NAMALWA (cell line): ENCODE data around the gene PSMA8.
"Not testable (repeated sequence)": the region's sequence is repeated elsewhere in the genome, so short reads cannot be mapped to it uniquely, and the experiment has no call there.

ENCODE experiments used
- DNase-seq: peaks from one replicate; pipeline ENCODE4 v3.0.0-alpha.2; 2015; ENCODE audit warnings: low spot score

PSMA8 gene

GRCh38 chr18:26176134-26176533 is 42.5 kb downstream of the PSMA8 start:
- peak; percentile 24 for DNase-seq

DNA sequence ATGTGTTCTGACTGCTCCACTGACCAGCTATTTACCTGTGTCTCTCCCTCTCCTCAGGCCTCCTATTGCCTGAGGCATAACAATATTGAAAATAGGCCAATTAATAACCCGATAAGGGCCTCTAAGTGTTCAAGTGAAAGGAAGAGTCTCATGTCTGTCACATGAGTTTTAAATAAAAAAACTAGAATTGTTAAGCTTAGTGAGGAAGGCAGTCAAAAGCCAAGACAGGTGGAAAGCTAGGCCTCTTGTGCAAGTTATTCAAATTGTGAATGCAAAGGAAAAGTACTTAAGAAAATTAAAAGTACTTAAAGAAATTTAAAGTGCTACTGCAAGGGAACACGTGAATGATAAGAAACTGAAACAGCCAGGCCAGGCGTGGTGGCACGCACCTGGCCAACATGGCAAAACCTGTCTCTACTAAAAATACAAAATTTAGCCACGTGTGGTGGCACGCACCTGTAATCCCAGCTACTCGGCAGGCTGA is 47.7 kb downstream of the PSMA8 start:
- peak; percentile 73 for DNase-seq

- peak; percentile 21 for DNase-seq
These were observed 49.9 kb downstream of the PSMA8 start for GRCh38 chr18:26183395-26184112.

DNA sequence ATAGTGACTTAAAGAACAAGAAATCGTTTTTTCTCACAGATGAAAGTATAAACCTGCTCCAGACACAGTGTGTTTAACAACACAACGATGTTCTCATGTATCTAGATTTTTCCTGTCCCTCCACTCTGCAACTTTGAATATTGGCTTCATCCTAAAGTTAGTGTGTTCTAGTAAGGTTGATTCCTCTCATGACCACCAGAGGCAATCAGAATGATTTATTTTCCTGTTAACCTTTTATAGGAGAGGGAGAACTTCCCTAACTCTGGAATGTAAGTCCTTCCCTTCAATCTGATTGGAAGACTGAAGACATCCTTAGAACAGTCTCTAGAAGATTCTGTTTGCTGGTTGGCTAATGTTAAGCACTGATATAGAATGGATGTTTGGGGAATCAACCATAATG is 51.6 kb downstream of the PSMA8 start:
- DNase-seq, result peak; percentile 36

DNA sequence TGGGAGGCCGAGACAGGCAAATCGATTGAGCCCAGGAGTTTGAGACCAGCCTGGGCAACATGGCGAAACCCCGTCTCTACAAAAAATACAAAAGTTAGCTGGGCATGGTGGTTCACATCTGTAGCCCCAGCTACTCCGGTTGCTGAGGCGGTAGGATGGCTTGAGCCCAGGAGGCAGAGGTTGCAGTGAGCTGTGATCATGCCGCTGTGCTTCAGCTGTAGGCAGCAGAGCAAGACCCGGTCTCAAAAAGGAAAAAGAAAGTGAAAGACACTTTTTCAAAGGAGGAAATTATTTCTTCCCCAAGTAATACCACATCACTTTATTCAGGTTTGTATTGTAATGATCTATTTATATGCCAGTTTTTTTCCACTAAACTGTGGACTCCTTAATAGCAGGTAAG is 56.8 kb downstream of the PSMA8 start:
- DNase-seq, result peak; percentile 93

GRCh38 chr18:26192233-26192632 is 58.6 kb downstream of the PSMA8 start:
- DNase-seq, result peak; percentile 38

DNA sequence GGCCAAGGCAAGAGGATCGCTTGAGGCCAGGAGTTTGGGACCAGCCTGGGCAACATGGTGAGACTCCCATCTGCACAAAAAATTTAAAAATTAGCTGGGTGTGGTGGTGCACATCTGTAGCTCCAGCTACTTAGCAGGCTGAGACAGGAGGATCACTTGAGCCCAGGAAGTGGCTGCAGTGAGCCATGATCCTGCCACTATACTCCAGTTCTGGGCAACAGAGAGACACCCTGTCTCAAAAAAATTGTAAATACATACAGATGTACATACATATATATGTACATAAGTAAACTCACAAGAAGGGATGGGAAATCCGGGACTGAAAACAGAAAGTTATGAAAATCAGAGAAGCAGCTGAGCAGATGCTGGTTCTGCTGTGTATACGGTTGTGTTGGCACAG is 62.9 kb downstream of the PSMA8 start:
- DNase-seq, result no peak

DNA sequence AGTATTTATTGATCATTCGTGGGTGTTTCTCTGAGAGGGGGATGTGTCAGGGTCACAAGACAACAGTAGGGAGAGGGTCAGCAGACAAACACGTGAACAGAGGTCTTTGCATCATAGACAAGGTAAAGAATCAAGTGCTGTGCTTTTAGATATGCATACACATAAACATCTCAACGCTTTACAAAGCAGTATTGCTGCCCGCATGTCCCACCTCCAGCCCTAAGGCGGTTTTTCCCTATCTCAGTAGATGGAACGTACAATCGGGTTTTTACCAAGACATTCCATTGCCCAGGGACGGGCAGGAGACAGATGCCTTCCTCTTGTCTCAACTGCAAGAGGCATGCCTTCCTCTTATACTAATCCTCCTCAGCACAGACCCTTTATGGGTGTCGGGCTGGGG is 68.3 kb downstream of the PSMA8 start:
- not testable (repeated sequence) for DNase-seq

DNA sequence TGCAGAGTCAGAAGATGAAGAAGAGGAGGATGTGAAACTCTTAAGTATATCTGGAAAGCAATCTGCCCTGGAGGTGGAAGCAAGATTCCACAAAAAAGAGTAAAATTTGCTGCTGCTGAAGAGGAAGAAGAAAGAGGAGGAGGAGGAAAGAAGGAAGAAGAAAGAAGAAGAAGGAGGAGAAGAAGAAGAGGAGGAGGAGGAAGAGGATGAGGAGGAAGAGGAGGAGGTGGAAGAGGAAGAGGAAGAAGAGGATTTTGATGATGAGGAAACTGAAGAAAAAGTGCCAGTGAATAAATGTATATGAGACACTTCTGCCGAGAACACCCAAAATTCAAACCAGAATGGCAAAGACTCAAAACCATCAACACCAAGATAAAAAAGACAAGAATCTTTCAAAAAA is 71.6 kb downstream of the PSMA8 start:
- DNase-seq, result no peak

DNA sequence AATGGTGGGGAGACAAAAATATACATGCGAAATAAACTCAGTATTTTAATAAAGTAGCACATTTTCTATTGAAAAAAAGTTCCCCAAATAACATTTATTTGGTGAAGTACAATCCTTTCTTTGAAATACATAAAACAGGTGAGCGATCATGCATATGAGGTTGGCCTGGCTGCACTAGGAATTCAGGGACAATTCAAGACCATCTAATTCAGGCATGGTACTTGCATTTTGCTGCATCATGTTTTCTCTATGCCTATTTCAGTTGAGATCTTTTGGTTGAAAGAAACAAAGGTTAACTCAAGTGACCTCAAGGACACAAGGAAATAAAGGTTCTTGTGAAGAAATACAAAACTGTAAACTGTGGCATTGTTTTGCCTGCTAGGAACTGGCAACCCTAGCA is 72.8 kb downstream of the PSMA8 start:
- no peak for DNase-seq

GRCh38 chr18:26207937-26208336 is 74.3 kb downstream of the PSMA8 start:
- DNase-seq, result no peak

DNA sequence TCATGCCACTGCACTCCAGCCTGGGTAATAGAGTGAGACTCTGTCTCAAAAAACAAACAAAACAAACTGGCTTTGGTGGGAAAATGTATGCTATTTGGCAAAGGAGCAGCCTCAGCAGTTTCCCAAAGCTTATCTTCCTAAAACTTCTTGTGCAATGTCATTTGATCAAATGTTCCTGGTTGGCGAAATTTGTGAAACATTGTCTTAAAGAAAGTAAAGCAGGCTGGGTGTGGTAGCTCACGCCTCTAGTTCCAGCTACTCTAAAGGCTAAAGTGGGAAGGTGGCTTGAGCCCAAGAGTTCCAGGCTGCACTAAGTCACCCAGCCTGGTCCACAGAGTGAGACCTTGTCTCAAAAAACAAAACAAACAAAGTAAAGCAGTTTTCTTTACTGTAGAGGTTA is 75.3 kb downstream of the PSMA8 start:
- DNase-seq, result no peak

DNA sequence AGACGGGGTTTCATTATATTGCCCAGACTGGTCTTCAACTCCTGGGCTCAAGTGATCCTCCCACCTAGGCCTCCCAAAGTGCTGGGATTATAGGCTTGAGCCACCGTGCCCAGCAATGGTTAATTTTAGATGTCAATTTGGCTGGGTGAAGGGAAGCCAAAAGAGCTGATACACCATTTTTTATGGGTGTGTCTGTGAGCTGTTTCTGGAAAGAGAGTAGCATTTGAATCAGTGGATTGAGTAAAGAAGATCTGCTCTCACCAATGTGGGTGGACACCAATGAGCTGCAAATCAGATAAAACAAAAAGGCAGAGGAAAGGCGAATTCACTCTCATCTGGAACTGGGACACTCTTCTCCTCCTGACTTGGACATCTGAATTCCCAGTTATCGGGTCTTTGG is 76.5 kb downstream of the PSMA8 start:
- no peak for DNase-seq

GRCh38 chr18:26215247-26215970 is 81.7 kb downstream of the PSMA8 start:
- peak; percentile 57 for DNase-seq

DNA sequence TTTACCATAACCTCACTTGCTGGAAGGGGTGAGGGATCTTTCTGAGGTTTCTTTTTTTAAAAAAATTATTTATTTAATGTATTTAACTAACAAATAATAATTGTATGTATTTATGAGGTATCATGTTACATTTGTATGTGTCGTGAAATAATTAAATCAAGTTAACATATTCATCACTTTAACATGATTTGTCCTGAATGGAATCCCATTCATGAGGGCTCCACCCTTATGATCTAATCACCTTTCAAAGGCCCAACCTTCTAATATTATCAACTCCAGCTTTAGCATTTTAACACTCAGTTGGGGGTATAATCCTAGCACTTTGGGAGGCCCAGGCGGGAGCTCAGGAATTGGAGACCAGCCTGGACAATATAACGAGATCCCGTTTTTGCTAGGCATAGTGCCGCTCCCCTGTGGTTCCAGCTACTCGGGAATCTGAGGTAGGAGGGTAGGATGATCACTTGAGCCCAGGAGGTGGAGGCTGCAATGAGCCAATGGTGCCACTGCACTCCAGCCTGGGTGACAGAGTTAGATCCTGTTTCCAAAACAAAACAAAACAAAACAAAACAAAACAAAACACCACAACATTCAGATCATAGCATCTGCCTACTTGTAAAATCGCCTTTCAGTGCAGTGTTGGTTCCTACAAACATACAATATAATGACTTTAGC is 91.5 kb downstream of the PSMA8 start:
- DNase-seq, result peak; percentile 54

DNA sequence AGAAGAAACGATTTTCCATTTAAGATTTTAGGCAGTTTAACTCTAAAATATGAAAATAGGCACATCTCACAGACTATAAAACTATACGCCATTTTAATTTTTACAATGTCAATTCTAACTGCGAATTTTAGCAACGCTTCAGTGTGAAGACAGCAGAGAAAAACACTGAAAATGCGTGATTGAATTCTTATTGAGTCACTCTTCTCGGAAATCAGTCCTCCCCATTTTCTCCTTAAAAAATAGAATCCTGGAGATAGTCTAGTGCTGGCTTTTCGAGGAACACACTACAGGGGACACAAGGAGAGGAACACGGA is 92.2 kb downstream of the PSMA8 start:
- no peak for DNase-seq

DNA sequence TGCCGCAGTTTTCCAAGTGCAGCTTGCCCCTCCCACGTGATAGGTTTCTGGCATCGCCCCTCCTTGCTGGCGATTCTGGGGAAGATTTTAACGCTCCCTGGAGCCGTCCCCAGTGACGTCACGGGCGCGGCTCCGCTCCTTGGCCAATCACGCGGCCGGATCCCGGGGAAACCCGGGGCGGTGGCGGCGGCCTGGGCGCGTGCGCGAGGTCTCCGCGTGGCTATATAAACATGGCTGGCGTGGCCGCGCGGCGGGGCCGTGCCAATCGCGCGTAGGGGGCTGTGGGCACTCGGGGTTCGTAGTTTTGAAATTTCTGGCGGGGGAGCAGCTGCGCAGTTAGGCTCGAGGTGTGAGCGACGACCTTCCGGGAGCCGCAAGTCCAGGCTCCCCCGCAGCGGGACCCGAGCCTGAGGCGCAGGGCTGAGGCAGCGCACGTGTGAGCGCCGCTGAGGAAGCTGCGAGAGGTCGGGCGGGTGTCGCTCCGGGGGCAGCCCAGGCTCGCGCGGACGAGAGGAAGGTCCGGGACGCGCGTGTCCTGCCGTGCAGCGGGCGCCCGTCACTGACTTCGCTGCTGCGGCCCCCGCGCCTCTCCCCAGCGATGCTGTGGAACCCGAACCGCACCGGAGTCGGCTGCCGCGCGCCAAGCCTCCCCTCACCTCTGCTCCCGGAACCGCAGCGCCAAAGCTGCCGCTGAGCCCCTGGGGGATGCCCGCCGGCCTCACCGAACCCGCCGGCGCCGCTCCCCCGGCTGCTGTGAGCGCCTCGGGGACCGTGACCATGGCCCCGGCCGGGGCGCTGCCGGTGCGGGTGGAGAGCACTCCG is 92.8 kb downstream of the PSMA8 start, which contains the start of gene TAF4B:
Gene TAF4B (plus strand): TSS at position 217 of the 822 bp plus-strand sequence. CDS start 489 bp downstream, at position 706.
- DNase-seq, result peak; percentile 95

- peak; percentile 38 for DNase-seq
These were observed 93.5 kb downstream of the PSMA8 start for GRCh38 chr18:26227051-26227670.

DNA sequence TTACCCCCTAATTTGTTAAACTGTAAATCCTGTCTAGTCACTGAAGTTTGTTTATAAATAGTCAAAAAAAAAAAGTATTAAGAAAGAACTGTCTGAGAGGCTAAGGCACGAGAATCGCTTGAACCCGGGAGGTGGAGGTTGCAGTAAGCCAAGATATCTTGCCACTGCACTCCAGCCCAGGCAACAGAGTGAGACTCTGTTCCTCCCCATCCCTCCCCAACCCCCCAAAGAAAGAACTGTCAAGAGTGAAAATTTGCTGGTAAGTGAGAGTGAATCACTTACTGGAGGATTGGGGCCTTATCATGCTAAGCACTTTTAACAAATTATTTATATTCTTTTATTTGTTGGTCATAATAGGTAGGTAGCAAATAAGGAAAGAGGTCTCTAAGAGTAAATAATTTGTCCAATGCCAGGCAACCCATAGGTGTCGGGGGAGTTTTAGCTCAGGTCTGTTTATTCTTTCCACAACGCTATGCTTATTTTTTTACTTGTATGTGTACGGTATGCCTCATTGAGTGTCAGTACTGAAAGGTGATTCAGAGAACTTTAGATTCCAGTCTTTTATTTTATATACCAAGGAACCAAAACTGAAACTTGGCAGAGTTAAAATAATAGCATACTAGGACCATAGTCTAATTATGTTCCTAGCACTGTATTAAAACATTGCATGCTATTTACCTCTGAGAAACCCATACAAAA is 95.0 kb downstream of the PSMA8 start:
- DNase-seq, result peak; percentile 24

GRCh38 chr18:26230497-26230896 is 96.8 kb downstream of the PSMA8 start:
- no peak for DNase-seq

GRCh38 chr18:26233208-26233607 is 99.5 kb downstream of the PSMA8 start:
- DNase-seq, result no peak
